IMR-90 (cell line): ENCODE results near the gene HDGFL3. TPM values are rescaled to one million over a fixed set of nuclear protein-coding genes. Genes with fewer than 3 reads are reported as not detected.

Experiments used
- ATAC-seq: fragments of 200-7000 bp; cut with Tn5 transposase; 2 replicates; pipeline ENCODE4 v1.9.1; 2020; ENCODE audit warnings: low read depth, mild to moderate bottlenecking, moderate library complexity
- BruUV-seq: library from RNA; stranded (reverse); fragments of 400-500 nt; replicated peaks from 2 replicates; lab custom pipeline; 2021; lab: Mats Ljungman, UMichigan
- CTCF ChIA-PET: fragments of 300-600 bp; formaldehyde crosslinking; extraction: SDS; loops from one replicate; lab custom pipeline; 2021; ENCODE audit warnings: antibody characterized with exemption; lab: Yijun Ruan, JAX
- POLR2A ChIA-PET: fragments of 300-600 bp; sonication (Branson Sonifier 250); formaldehyde crosslinking; loops from one replicate; lab custom pipeline; 2022; ENCODE audit warnings: antibody characterized with exemption; ENCODE audit not compliant: unreplicated experiment; lab: Charles Lee
- DNase-seq: peaks from one replicate; pipeline ENCODE4 v3.0.0; 2013
- H2AFZ ChIP-seq: replicated peaks from 2 replicates; pipeline ENCODE3; 2013; ENCODE audit warnings: low read length, mild to moderate bottlenecking; ENCODE audit not compliant: poor library complexity
- H2AK5ac ChIP-seq: 2 replicates; pipeline ENCODE4 v1.6.1; 2013; ENCODE audit warnings: low read depth, low read length, inconsistent platforms
- H2AK9ac ChIP-seq: replicated peaks from 2 replicates; pipeline ENCODE3; 2013; ENCODE audit warnings: mild to moderate bottlenecking, low read depth, low read length, moderate library complexity; ENCODE audit not compliant: poor library complexity
- H2BK120ac ChIP-seq: 2 replicates; pipeline ENCODE4 v1.6.1; 2013; ENCODE audit warnings: low read depth, low read length, inconsistent platforms
- H2BK15ac ChIP-seq: 3 replicates; pipeline ENCODE4 v1.6.1; 2013; ENCODE audit warnings: low read depth, low read length, inconsistent platforms
- H2BK20ac ChIP-seq: 2 replicates; pipeline ENCODE4 v1.6.1; 2013; ENCODE audit warnings: low read depth, mild to moderate bottlenecking, inconsistent platforms, low read length, moderate library complexity
- H2BK5ac ChIP-seq: 2 replicates; pipeline ENCODE4 v1.6.1; 2013; ENCODE audit warnings: mild to moderate bottlenecking, low read depth, low read length, inconsistent platforms; ENCODE audit not compliant: poor library complexity, severe bottlenecking
- H3K14ac ChIP-seq: replicated peaks from 2 replicates; pipeline ENCODE4 v1.6.1; 2013; ENCODE audit warnings: low read depth, low read length, inconsistent platforms
- H3K18ac ChIP-seq: 2 replicates; pipeline ENCODE4 v1.6.1; 2013; ENCODE audit warnings: low read depth, low read length, control low read depth
- H3K23ac ChIP-seq: 2 replicates; pipeline ENCODE4 v1.6.1; 2013; ENCODE audit warnings: low read depth, low read length, inconsistent platforms
- H3K27ac ChIP-seq: 2 replicates; pipeline ENCODE4 v1.5.1; 2013; ENCODE audit warnings: mild to moderate bottlenecking, control low read depth, low read length; ENCODE audit not compliant: insufficient read depth
- H3K27me3 ChIP-seq: 2 replicates; pipeline ENCODE4 v1.6.1; 2013; ENCODE audit warnings: low read length; ENCODE audit not compliant: control insufficient read depth, insufficient read depth
- H3K36me3 ChIP-seq: 2 replicates; pipeline ENCODE4 v1.6.1; 2013; ENCODE audit warnings: low read length, mixed read lengths; ENCODE audit not compliant: control insufficient read depth, insufficient read depth
- H3K4ac ChIP-seq: 2 replicates; pipeline ENCODE4 v1.6.1; 2013; ENCODE audit warnings: low read depth, low read length, inconsistent platforms
- H3K4me1 ChIP-seq: 2 replicates; pipeline ENCODE4 v1.6.1; 2013; ENCODE audit warnings: low read length, mixed read lengths; ENCODE audit not compliant: control insufficient read depth, insufficient read depth
- H3K4me2 ChIP-seq: 2 replicates; pipeline ENCODE4 v1.6.1; 2013; ENCODE audit warnings: low read depth, mild to moderate bottlenecking, control low read depth, low read length, moderate library complexity
- H3K4me3 ChIP-seq: 2 replicates; pipeline ENCODE4 v1.5.1; 2013; ENCODE audit warnings: low read depth, mild to moderate bottlenecking, control low read depth, low read length, moderate library complexity; ENCODE audit not compliant: insufficient read depth
- H3K56ac ChIP-seq: 2 replicates; pipeline ENCODE4 v1.6.1; 2013; ENCODE audit warnings: low read length, inconsistent platforms; ENCODE audit not compliant: insufficient read depth; ENCODE audit errors: extremely low read depth
- H3K79me1 ChIP-seq, 2 experiments: 2 replicates each; pipeline ENCODE4 v1.6.1; 2013; ENCODE audit warnings: low read length in 2 of 2, inconsistent platforms in 1 of 2, low read depth in 1 of 2
- H3K9ac ChIP-seq: 2 replicates; pipeline ENCODE4 v1.6.1; 2013; ENCODE audit warnings: low read depth, low read length, control low read depth
- H3K9me1 ChIP-seq: 2 replicates; pipeline ENCODE4 v1.6.1; 2013; ENCODE audit warnings: low read length, inconsistent platforms; ENCODE audit not compliant: insufficient read depth
- H3K9me3 ChIP-seq: 2 replicates; pipeline ENCODE4 v1.6.1; 2013; ENCODE audit warnings: low read length; ENCODE audit not compliant: control insufficient read depth, insufficient read depth
- H4K20me1 ChIP-seq: 2 replicates; pipeline ENCODE4 v1.6.1; 2013; ENCODE audit warnings: low read length, inconsistent platforms; ENCODE audit not compliant: insufficient read depth
- H4K5ac ChIP-seq: 2 replicates; pipeline ENCODE4 v1.6.1; 2013; ENCODE audit warnings: mild to moderate bottlenecking, low read depth, low read length, control low read depth
- H4K8ac ChIP-seq, 2 experiments: 2 replicates each; pipeline ENCODE4 v1.6.1; 2013; ENCODE audit warnings: low read depth in 2 of 2, low read length in 2 of 2, control low read depth in 1 of 2, inconsistent platforms in 1 of 2
- H4K91ac ChIP-seq: 2 replicates; pipeline ENCODE4 v1.6.1; 2013; ENCODE audit warnings: low read depth, low read length, inconsistent platforms; ENCODE audit not compliant: insufficient read depth
- CEBPB ChIP-seq: IDR thresholded peaks from 2 replicates; pipeline ENCODE4 v1.6.1; 2012; ENCODE audit warnings: low read depth, low read length, improper control_type of control experiment
- ELK1 ChIP-seq: fragments of 150-350 bp; IDR thresholded peaks from 2 replicates; pipeline ENCODE4 v1.6.1; 2016; ENCODE audit warnings: low read depth, mild to moderate bottlenecking, low read length, moderate library complexity, borderline replicate concordance
- FOS ChIP-seq: fragments of 150-350 bp; IDR thresholded peaks from 2 replicates; pipeline ENCODE4 v1.6.1; 2016; ENCODE audit warnings: low read depth, low read length
- MAFK ChIP-seq: IDR thresholded peaks from 2 replicates; pipeline ENCODE4 v1.6.1; 2012; ENCODE audit warnings: low read depth, low read length, improper control_type of control experiment
- MXI1 ChIP-seq: IDR thresholded peaks from 2 replicates; pipeline ENCODE4 v1.6.1; 2012; ENCODE audit warnings: low read depth, mild to moderate bottlenecking, low read length, moderate library complexity, borderline replicate concordance
- RCOR1 ChIP-seq: IDR thresholded peaks from 2 replicates; pipeline ENCODE4 v1.6.1; 2012; ENCODE audit warnings: mild to moderate bottlenecking, low read length, improper control_type of control experiment; ENCODE audit not compliant: insufficient replicate concordance
- RFX5 ChIP-seq: IDR thresholded peaks from 2 replicates; pipeline ENCODE4 v1.8.0; 2012; ENCODE audit warnings: low read depth, mild to moderate bottlenecking, low read length, moderate library complexity
- SMC3 ChIP-seq: fragments of 150-350 bp; IDR thresholded peaks from 2 replicates; pipeline ENCODE4 v1.6.1; 2016; ENCODE audit warnings: low read depth, mild to moderate bottlenecking, antibody characterized with exemption, low read length, moderate library complexity
- USF2 ChIP-seq: fragments of 150-350 bp; IDR thresholded peaks from 2 replicates; pipeline ENCODE4 v1.6.1; 2017; ENCODE audit warnings: mild to moderate bottlenecking, antibody characterized with exemption, low read length, low read depth
- WGBS, 2 experiments: methylation state at CpG; one replicate each; pipeline versions ENCODE4 v1.1.5 to v1.1.7; 2013; ENCODE audit warnings: missing lambda C conversion rate in 2 of 2; ENCODE audit not compliant: insufficient read length in 1 of 2; ENCODE audit errors: extremely low coverage in 2 of 2; 5-methylcytosine and 5-hydroxymethylcytosine counted together
- dilution Hi-C: fragments of 300-500 bp; cut with HindIII; formaldehyde crosslinking; loops from one replicate; pipeline ENCODE4 v1.14.3; 2018; ENCODE audit warnings: low sequenced_read_pairs; ENCODE audit not compliant: unreplicated experiment
- in situ Hi-C: fragments of 300-500 bp; cut with MboI; formaldehyde crosslinking; loops from 3 replicates; pipeline ENCODE4 v1.14.3; 2019; ENCODE audit warnings: low sequenced_read_pairs, inconsistent platforms, mixed read lengths
- intact Hi-C: fragments of 100-400 bp; cut with micrococcal nuclease; formaldehyde crosslinking; loops from 2 replicates; pipeline ENCODE4 v1.10.0; 2022
- polyA plus RNA-seq, 3 experiments: library from polyadenylated mRNA; depleted of rRNA; stranded (reverse); fragments of >200 nt; gene quantifications; 2 replicates each; pipeline ENCODE4 v1.2.3, GENCODE V29; 2012; ENCODE audit warnings: low replicate concordance in 1 of 3
- total RNA-seq: library from RNA; depleted of rRNA; stranded (reverse); fragments of >200 nt; gene quantifications from 2 replicates; pipeline ENCODE4 v1.2.3, GENCODE V29; 2012

The HDGFL3 gene
- total and polyA plus RNA-seq, 2 of the 4 experiments (the other 2 are of a cell fraction) = 9.5 to 18.1 TPM

GRCh38 chr15:83102346-83102745 is 105.3 kb downstream of the HDGFL3 start:
- no peak for ATAC-seq
- Histone ChIP-seq H3K14ac (no peak overlapping the region), H3K18ac (no peak overlapping the region), H3K27me3 (peaks cover 22% of the 10 kb centered on the region), H3K4me3 (no peak overlapping the region), H4K5ac (no peak overlapping the region), H3K36me3 (no peaks in the 10 kb centered on the region), H3K4me2 (no peak overlapping the region), H3K4me1 (no peaks in the 10 kb centered on the region), H4K8ac (no peak overlapping the region), H3K23ac (no peak overlapping the region), H2AFZ (no peak overlapping the region), H2BK5ac (no peak overlapping the region), H2BK20ac (no peak overlapping the region), H4K91ac (no peak overlapping the region), H2AK5ac (no peak overlapping the region), H3K79me1 (no peaks in the 10 kb centered on the region), H3K9me3 (peaks cover 5% of the 10 kb centered on the region), H3K9me1 (no peaks in the 10 kb centered on the region), H2BK15ac (no peak overlapping the region), H2AK9ac (no peak overlapping the region), H2BK120ac (no peak overlapping the region), H3K56ac (no peak overlapping the region), H4K20me1 (no peaks in the 10 kb centered on the region), H3K4ac (no peak overlapping the region), H3K9ac (no peak overlapping the region), H3K27ac (no peak overlapping the region)
- TF ChIP-seq ELK1 = no peak
- TF ChIP-seq USF2 = no peak
- no peak for TF ChIP-seq CEBPB
- no peak for TF ChIP-seq MAFK
- no peak for TF ChIP-seq RFX5
- no peak for TF ChIP-seq RCOR1
- no peak for TF ChIP-seq FOS
- TF ChIP-seq MXI1 = no peak
- TF ChIP-seq SMC3 = no peak
- 36% methylated on average over 2 of the region's 2 CpGs; no CpG with 5 or more reads in 1 of the 2 experiments for WGBS, 2 experiments
- BruUV-seq = no TSS peak
- intact Hi-C loops = no loop called here
- ChIA-PET POLR2A (no interaction called here), CTCF (no interaction called here)
- no peak for DNase-seq
- in situ Hi-C loops = no loop called here
- dilution Hi-C loops = no loop called here
